Skeletal muscle cell (primary cell): ENCODE results near the gene NRP2.
A peak's percentile ranks its signal among the peaks of the same experiment; 100 is the strongest.

Experiments
- DNase-seq: peaks from one replicate; pipeline ENCODE4 v3.0.0-alpha.2; 2010; ENCODE audit warnings: low read depth
- H3K4me3 ChIP-seq: 2 replicates; pipeline ENCODE4 v1.5.1; 2011; ENCODE audit warnings: low read depth, mild to moderate bottlenecking, control low read depth, low read length, moderate library complexity

NRP2 gene

DNA sequence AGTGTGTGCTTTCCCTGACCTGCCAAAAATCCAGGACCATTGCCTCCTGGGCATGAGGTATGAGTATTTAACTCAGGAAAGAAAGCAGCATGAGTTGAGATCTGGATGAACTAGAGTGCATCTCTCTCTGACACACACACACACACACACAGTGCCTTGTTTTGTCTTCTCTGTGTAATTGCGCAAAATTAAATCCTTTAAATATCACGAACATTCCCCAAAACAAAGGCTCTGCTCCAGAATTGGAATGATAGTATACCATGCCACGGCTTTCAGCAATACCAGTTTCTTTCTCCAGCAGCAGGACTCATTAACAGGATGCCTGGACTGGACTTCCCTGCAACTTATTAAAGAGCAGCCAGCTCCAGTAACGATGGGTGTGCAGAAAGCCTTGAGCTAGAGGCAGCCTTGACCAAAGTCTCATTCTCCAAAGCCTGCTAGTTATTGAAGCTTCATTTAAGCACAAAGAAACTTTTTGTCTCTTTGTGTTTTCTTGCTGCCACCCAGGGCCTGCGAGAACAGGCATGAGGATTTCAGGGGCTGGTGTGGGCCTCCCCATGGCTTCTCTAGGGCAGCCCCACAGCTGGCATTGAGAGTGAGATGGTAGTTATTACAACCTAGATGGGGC lies 101.7 kb downstream of the NRP2 start:
- H3K4me3 ChIP-seq: no peak overlapping the region
- DNase-seq: no peak

DNA sequence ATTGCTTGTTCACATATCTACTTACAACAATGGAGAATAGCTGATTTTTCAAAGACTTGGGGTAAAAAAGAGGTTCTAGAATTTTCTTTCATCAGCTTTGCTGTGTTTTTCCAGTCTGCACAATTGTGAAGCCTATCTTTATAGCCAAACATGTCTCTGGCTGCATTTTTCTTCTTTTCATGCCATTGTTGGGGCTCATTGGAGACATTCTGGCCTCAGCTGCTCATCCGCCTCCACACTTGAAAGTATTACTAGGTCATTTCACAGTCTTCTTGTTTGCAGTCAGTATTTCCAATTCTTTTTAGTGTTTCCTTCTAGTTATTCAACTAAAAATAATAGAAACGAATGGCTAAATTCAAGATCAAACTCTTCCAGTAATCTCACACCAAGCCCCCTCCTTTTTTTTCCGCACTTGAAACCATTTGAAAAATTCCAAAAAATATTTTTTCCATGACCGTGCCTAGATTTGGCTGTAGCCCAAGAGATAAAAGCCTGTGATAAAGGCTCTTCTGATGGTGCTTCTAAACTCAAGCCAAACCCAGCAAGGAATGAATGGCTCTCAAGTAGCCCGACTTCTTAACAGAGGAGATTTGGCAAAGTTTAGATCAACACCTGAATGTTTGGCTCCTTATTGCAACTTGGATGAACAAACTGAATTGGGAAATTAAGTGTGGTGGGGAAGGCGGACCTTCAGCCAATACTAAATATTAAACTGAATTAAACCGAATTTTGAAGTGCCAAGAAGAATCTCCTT lies 103.4 kb downstream of the NRP2 start:
- H3K4me3 ChIP-seq: no peak overlapping the region
- no peak for DNase-seq

DNA sequence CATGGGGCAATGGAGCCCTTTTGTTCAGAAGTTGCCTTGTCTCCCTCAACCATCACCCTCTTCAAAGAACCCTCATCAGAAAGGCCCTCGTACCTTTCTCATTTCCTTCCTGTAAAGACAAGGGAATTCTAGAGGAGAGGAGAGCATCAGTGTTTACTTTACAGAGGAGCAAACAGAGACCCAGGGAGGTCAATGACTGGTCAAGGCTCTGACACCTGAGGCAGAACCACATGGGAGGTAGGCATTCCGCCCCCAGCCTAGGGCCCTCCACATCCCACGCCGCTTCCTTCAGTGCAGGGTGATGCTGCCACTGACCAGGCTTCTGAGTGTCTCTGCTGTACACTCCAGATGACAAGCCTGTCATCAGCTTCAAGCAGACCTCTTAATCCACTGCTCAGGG lies 104.7 kb downstream of the NRP2 start:
- H3K4me3 ChIP-seq: no peak overlapping the region
- no peak for DNase-seq

DNA sequence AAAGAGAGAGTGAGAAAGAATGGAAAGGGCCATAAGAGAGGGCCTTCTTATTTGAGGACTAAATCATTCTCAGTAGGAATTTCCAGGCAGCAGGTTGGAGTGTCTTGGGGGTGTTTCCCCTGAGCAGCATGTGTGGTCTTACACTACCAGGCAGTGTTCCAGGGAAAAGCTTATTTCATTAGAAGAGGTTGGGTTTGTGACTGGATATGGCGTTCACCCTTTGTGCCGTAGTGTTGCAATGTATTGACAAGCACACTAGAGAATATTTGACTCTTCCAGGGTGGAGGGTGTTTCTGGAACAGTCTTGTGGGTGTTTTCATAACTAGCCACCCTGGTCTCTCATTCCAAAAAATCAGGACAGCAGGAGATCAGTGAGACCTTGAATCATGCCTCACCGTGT lies 105.5 kb downstream of the NRP2 start:
- no peak overlapping the region for H3K4me3 ChIP-seq
- DNase-seq: no peak

DNA sequence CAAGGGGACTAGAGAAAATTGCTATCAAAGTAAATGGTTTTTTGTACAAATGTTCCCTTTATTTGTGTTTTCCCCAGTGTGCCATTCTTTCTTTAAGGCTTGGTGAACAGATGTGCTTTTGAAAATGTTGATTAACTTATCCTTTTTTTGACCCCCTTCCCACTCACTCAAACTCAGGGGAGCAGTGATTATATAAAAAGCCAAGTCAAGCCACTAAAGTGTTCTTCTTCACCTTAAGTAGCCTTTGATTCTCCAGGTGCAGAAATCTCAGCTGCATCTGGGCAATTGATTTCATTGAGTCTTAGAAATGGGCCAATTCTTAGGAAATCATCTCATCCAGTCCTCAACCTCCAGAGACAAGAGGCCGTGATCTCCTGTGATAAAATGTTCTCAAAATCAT lies 107.6 kb downstream of the NRP2 start:
- DNase-seq: no peak
- no peak overlapping the region for H3K4me3 ChIP-seq

DNA sequence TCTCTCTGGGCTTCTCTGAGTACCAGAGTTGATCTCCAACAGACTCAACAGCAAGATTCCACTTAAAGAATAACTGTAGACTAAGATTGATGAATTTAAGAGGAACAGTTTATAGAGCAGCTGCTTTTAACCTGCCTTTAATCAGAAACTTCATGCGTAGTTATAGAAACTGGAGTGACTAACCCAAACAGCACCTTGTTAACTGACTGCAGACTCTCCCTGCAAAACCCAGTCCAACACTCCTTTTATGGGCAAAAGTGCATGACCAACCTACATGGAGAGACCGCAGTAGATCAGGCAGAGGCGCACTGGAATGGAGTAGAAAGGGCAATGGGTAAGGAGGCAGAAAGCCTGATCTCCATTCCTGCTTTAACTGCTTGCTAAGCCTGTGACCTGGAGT lies 110.6 kb downstream of the NRP2 start:
- H3K4me3 ChIP-seq: no peak overlapping the region
- DNase-seq: no peak

DNA sequence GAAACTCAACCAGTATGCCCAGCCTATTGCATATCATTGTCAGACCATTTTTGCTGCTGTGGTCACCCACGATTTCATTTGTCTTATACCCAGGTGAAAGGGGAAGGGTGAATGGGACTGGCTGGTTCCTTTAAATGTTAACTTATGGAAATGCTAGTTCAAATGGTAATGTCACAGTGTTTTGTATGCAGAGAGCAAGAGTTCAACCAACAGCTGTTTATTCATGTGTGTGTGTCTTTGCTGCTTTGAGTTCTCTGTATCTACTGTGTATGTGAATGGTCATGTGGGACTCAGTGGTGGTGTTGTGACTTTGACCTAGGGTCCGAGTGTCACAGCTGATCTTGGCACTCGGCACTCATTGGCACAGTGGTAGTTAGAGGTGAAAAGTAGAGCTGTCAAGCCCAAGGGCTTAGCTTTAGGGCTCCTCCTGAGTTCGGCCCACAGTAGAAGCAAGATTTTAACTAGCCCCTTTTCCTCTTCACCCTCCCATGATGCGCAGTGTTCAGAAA lies 114.6 kb downstream of the NRP2 start:
- H3K4me3 ChIP-seq: no peak overlapping the region
- DNase-seq: no peak

DNA sequence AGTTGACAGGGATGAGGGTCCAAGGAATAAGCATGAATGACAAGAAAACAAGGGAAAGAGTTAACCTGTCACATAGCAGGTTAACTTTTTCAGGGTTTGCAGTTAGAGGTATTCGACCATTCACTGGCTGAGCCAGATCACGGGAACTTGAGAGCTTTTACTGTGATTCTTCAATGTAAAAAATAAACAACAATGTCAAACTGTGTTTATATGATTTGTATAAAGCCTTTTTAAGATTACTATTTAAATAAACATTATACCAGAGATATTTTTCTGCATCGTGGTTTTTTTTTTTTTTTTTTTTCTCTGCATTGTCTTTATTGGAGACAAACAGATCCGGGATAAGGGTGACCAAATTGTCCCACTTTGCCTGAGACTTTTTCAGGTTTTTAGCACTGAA lies 115.6 kb downstream of the NRP2 start:
- no peak overlapping the region for H3K4me3 ChIP-seq
- no peak for DNase-seq

DNA sequence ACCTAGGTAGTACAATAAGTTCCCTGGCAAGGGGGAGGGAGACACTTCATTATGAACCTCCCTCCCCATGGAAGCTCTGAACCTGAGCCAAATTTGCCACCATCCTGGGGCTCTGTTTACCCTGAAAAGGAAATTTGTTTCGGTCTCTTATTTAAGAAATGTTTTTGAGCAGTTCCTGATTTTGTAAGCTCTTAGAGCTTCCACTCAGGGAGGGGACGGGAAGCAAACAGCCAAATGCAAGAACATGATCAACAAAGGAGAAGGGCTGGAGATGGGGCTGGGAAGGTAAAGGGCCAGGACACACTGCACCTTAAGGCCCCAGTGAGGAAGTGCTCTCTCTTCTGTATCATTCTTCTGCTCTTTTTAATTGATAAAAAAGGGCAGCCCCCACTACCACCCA lies 117.9 kb downstream of the NRP2 start:
- DNase-seq: no peak
- H3K4me3 ChIP-seq: no peak overlapping the region

DNA sequence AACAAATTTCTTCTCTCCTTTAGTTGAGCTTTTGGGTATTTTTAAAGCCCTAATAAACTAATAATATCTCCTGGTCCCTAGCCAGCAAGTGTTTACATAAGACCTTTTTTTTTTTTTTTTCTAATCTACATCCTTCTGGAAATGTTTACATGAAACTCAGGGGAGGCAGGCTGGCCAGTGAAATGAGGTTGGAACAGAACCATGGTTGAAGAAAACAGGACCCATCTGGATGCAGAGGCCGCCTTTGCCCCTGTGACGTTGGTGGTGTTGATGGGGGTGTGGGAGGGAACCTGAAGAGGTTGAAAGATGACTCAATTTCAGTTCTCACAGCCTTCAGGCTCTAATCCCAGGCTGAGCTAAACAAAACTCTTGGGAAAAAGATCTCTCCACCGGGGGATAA lies 118.5 kb downstream of the NRP2 start:
- peak; percentile 86 for DNase-seq
- H3K4me3 ChIP-seq: no peak overlapping the region

DNA sequence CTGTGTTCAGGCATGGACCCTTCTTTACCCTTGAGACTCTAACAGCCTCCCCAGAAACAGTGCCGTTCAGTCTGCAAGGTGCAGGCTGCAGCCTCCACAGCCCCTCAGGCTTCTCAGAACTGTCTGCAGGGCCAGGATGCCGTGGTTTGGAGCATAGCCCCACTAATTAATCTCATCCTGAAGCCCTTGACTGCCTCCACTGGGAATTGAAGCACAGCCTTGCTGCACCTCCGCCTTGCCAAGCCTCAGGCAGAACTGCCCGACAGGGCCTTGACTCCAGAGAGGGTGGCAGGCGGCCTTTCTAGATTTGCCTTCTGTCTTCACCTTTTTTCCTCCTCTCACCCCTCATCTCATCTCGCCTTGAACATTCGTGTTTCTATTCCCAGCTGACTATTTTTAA lies 119.8 kb downstream of the NRP2 start:
- DNase-seq: no peak
- H3K4me3 ChIP-seq: no peak overlapping the region

DNA sequence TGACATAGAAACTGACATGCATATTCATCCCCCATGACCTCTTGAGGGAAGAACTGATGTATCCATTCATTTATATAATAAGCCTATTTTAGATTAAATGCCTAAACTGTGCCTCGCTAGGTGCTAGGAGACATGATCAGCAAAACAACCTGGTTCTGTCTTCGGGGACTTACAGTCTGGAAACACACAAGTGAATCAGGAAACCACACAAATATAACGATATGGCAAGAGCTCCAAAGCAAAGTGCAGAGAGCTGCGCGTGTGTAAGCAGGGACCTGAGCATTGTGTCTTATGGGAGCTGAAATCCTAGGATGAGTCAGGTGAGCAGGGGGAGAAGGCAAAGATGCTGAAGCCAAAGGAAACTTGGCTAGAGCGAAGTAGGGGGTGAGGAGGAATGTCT lies 120.6 kb downstream of the NRP2 start:
- no peak for DNase-seq
- no peak overlapping the region for H3K4me3 ChIP-seq

DNA sequence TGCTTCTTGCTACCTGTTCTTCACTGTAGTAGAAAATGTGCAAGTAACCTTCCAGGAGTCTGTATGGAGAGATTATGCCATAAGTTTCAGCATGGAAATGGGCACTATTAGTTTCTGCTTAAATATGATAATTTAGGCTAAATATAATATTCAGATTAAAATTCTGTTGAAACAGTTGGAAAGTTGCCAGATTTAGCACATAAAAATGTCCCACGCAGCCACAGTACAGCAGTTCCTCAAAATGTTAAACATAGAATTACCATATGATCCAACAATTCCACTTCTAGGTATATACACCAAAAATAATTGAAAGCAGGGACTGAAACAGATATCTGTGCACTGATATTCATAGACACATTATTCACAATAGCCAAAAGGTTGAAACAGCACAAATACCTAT lies 121.2 kb downstream of the NRP2 start:
- no peak overlapping the region for H3K4me3 ChIP-seq
- DNase-seq: no peak

DNA sequence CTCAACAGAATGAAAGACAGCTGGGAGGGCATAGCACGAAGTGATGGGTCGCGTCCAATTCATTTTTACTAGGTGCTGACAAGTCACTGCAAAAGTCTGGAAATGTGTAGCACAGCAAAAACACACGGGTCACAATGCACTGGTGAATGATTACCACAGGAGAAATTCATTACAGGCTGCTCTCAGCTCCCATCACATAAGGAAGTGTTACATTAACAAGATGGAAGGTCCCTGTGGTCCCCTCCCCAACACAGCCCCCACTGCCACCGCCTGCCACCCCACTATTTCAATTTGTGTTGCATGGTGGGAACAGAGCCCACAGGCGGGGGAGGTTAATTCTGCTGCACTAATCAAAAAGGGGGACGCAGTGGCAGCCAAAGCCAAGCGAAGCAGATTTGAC lies 122.8 kb downstream of the NRP2 start:
- no peak for DNase-seq
- no peak overlapping the region for H3K4me3 ChIP-seq

DNA sequence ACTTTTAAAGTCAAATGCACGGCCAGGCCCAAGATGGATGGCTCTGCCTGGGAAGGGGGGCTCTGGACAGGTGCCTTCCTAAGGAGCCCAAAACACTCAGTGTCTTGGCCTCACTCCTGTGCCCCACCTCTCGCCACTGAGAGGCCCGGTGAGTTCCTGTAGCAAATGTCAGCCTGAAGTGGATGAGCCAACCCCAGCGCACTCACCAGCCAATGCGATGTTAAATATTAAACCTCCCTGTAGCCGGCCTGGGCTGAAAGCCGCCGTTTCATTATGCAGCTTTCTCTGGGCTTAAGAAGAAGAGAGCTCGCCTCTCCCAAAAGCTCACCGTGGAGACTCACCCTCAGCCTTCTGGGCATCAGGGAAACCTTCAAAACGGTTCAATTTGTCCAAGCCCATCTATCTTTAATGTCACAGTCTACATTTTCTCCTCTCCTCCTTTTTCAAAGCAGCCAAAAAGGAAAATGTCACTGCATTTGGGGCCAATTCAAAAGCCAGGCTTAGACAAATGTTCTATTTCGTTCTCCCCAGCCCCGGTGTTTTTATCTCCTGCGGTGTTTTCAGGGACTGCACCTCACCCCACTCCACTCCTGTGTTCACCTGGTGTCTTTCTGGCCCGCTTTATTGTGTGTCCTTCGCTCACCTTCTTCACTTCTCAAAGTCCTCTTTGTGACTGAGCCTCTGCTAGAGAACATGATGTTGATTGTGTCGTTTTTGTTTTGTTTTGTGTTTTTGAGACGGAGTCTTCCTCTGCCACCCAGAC lies 124.0 kb downstream of the NRP2 start:
- no peak for DNase-seq
- H3K4me3 ChIP-seq: no peak overlapping the region

DNA sequence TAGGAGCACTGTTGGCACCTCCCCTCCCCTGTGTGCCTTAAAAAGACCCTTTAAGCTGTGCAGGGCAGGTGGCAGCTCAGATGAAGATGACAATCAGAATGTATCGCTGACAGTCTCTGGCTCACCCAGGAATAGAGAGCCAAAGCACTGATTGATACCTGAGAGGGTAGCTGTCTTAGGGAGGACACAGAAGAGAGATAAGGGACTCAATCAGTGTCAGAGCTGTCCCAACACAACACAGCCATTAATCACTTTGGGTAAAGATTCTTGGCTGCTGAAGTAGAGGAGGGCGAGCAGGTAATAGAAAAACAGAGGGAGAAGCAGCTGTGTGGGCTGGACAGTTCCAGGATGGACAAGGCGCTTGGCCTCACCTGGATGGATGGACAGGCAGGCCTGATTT lies 124.9 kb downstream of the NRP2 start:
- H3K4me3 ChIP-seq: no peak overlapping the region
- no peak for DNase-seq

DNA sequence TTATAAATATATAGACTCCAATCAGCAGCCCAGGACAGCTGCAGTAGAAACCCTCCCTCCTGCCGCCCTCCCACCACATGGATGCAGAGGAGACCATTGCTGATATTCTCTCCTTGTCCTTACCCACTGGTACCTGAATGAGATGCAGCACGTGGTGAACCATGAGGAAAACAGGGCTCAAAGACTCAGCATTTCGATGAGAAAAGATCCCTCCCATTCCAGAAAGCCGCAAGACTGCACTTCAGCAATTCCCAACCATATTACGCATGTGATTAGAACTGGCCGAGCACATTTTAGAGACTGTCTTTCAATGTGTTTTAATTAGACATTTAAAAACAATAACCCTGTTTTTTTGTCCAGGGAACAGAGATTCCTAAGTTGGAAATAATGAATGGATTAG lies 125.5 kb downstream of the NRP2 start:
- no peak for DNase-seq
- no peak overlapping the region for H3K4me3 ChIP-seq

DNA sequence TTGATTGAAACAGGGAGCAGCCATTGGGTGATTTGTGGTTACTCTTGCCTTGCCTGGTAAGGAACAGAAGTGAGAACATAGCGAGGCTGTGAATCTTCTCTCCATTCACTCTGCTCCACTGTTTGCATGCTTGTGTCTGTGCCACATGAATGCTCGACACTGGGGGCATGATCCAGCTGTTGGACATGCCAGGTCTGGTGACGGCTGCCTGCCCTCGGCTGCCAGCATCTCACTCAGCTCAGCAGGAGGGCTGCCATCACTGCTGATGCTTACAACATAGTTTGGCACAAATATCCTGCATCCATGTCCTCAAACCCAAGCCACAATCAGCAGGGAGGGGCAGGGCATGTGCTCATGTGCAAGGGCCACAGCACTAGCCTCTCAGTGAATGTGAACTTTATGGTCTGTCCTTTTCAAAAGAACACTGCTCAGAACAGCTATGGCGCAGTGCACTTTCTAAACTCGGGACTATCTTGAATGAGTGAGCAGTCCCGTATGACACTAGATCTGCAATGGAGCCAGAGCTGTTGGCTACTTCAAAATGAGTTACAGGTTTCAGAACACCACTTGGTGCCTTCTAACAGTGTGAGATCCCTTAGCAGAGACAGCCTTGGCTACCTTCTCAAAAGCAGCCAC lies 126.3 kb downstream of the NRP2 start:
- DNase-seq: no peak

DNA sequence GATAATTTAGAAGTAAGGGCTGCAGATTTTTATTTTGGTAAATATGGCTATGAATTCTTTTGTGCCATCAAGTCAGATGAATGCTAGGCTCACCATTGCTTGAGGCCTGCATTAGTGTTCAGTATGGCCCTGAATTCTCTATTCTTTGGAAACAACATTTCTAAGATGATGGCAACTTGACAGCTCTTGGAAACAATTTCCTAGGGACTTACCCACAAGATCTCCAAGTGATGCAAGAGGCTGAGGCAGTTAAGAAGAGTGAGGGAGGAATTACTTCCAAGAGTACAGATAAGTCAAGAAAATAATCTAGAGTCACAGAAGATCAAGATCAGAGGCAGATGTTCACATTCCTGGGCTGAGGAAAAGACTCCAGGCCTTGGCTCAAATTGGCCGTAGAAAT lies 129.1 kb downstream of the NRP2 start:
- H3K4me3 ChIP-seq: no peak overlapping the region
- DNase-seq: peak; percentile 29

More for the DNA sequence above, 126.3 kb downstream of the NRP2 start:
- no peak overlapping the region for H3K4me3 ChIP-seq

DNA sequence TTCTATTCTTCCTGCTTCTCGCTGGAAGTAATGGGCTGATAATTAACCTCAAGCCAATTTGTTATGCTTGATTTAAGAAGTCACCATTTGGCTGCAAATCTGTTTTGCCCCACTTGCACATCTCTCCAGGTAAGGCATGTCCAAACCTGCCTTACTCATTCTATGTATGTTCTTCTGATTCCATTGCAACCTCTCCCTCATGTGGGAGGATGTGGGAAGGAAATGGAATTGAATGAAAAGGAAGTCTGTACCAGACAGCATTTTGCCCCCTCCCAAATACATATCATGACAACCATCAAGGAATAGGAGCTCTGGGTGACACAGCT lies 131.7 kb downstream of the NRP2 start:
- DNase-seq: no peak
- no peak overlapping the region for H3K4me3 ChIP-seq
